Heart left ventricle (tissue), 16 donors: ENCODE data around the gene SLC45A3. TPM values are rescaled to one million over a fixed set of nuclear protein-coding genes. Genes with fewer than 3 reads are reported as not detected.

ENCODE experiments used
- ATAC-seq, 4 donors: fragments of 200-7000 bp; cut with Tn5 transposase; one replicate each; pipeline ENCODE4 v1.9.1; 2020 to 2022; ENCODE audit warnings: moderate library complexity in 4 of 4, mild to moderate bottlenecking in 3 of 4, moderate number of reproducible peaks in 1 of 4
- DNase-seq, 5 donors: peaks; one replicate each; pipeline ENCODE4 v3.0.0-alpha.2; 2020
- H3K27ac ChIP-seq, 12 donors: fragments of 200-600 bp; sonication (generic) in 4 of 12; one replicate each; pipeline versions ENCODE4 v1.5.0 to v1.8.0; 2016 to 2022; ENCODE audit warnings: mild to moderate bottlenecking in 2 of 12
- H3K27me3 ChIP-seq, 9 donors: fragments of 200-600 bp; sonication (generic) in 2 of 9; one replicate each; pipeline versions ENCODE4 v1.5.1 to v1.8.0; 2016 to 2022; ENCODE audit warnings: mild to moderate bottlenecking in 3 of 9
- H3K36me3 ChIP-seq, 9 donors: fragments of 200-600 bp; sonication (generic) in 2 of 9; one replicate each; pipeline versions ENCODE4 v1.5.0 to v1.8.0; 2018 to 2022; ENCODE audit warnings: mild to moderate bottlenecking in 2 of 9
- H3K4me1 ChIP-seq, 12 donors: fragments of 200-600 bp; sonication (generic) in 4 of 12; one replicate each; pipeline versions ENCODE4 v1.5.0 to v1.8.0; 2016 to 2022; ENCODE audit warnings: mild to moderate bottlenecking in 3 of 12
- H3K4me3 ChIP-seq, 12 donors: fragments of 200-600 bp; sonication (generic) in 4 of 12; one replicate each; pipeline versions ENCODE4 v1.5.0 to v1.8.0; 2017 to 2022; ENCODE audit warnings: mild to moderate bottlenecking in 9 of 12, moderate library complexity in 4 of 12
- H3K9me3 ChIP-seq, 12 donors: fragments of 200-600 bp; sonication (generic) in 4 of 12; one replicate each; pipeline versions ENCODE4 v1.5.0 to v1.8.0; 2016 to 2022; ENCODE audit warnings: mild to moderate bottlenecking in 1 of 12
- POLR2A ChIP-seq, 2 donors: fragments of 450-650 bp; IDR thresholded peaks; one replicate each; pipeline ENCODE4 v1.6.1; 2017; ENCODE audit warnings: antibody characterized with exemption in 2 of 2, mild to moderate bottlenecking in 2 of 2, moderate library complexity in 2 of 2
- WGBS, 4 donors: extraction: QIAGEN DNeasy Blood & Tissue Kit in 2 of 4; methylation state at CpG; one replicate each; pipeline versions ENCODE4 v1.1.5 to v1.1.7; 2013 to 2018; 5-methylcytosine and 5-hydroxymethylcytosine counted together
- intact Hi-C, 10 donors: fragments of 100-400 bp; cut with DNase I; formaldehyde crosslinking; loops; one replicate each; pipeline versions ENCODE4 v1.11.1 to v1.14.2; 2022
- polyA plus RNA-seq, 2 donors: library from polyadenylated mRNA; stranded (reverse); fragments of 200-250 nt; gene quantifications; one replicate each; pipeline ENCODE4 v1.2.3, GENCODE V29; 2013
- total RNA-seq, 9 donors: library from RNA; depleted of rRNA in 2 of 9; stranded (reverse); fragments of >200 nt in 2 of 9; fragmentation: NEBNext Ultra II Directional in 3 of 9; extraction: Animal tissue kit (Norgen Biotek cat#: 25700) in 3 of 9; gene quantifications; one replicate each; pipeline versions ENCODE4 v1.1.0 to v1.2.4, GENCODE V29; 2016 to 2023
- TF ChIP-seq, protein P1 (sequence below), 12 donors: fragments of 200-600 bp; sonication (generic) in 4 of 12; IDR thresholded peaks; one replicate each; pipeline versions ENCODE4 v1.5.0 to v1.8.0; 2018 to 2022; ENCODE audit warnings: antibody characterized with exemption in 12 of 12, mild to moderate bottlenecking in 5 of 12
- donor health status: ischemic (EF 13 %, LVEDD 7.1; RV severe dilation, severe dysfunction).
- donor health status: healthy with polysubstance abuse.
- donor health status: DM: no; HTN: yes; CAD: no.
- donor health status: DM: no; HTN: no; CAD: no.
- donor health status: ischemic (EF 25% LVEDD 6.9; RV normal size, moderate dysfunction).
- donor health status: ischemic (EF 25% LVEDD 5.7; RV mildly dilated, moderate dysfunction).
- donor health status: healthy.
- donor health status: DM: yes; HTN: yes; CAD: no.
- donor health status: ischemic (EF 35%, LVEDD 5.7; RV mildly dilated, moderate dysfunction).
- donor health status: nonischemic (EF 11% LVEDD 7.7; RV severe dilation, severe dysfunction).
- donor health status: DM: yes; HTN: yes; CAD: no.
- donor health status: PGD.
- donor health status: ischemic (EF 29% LVEDD 5.4; RV normal size, mild dysfunction).
- donor health status: nonischemic (EF 23%, LVEDD 6.1; RV moderate dilation, normal function).

Gene SLC45A3
- total and polyA plus RNA-seq, 11 donors, result 1.2 to 6.1 (median 2.6) TPM

- Histone ChIP-seq H3K27me3 (no peaks in the 10 kb centered on the region), H3K4me3 (no peak overlapping the region), H3K36me3 (peaks cover 0 to 3% (median 0%) of the 10 kb centered on the region in 9 donors), H3K9me3 (no peaks in the 10 kb centered on the region), H3K27ac (no peak overlapping the region), H3K4me1 (peaks cover 0 to 16% (median 6%) of the 10 kb centered on the region in 12 donors)
- TF ChIP-seq, protein P1, sequence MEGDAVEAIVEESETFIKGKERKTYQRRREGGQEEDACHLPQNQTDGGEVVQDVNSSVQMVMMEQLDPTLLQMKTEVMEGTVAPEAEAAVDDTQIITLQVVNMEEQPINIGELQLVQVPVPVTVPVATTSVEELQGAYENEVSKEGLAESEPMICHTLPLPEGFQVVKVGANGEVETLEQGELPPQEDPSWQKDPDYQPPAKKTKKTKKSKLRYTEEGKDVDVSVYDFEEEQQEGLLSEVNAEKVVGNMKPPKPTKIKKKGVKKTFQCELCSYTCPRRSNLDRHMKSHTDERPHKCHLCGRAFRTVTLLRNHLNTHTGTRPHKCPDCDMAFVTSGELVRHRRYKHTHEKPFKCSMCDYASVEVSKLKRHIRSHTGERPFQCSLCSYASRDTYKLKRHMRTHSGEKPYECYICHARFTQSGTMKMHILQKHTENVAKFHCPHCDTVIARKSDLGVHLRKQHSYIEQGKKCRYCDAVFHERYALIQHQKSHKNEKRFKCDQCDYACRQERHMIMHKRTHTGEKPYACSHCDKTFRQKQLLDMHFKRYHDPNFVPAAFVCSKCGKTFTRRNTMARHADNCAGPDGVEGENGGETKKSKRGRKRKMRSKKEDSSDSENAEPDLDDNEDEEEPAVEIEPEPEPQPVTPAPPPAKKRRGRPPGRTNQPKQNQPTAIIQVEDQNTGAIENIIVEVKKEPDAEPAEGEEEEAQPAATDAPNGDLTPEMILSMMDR (IDR thresholded peaks at IDR 0.05), result peak; percentile 77 to 91 (median 85)
- no peak for TF ChIP-seq POLR2A (IDR thresholded peaks at IDR 0.05)
- peak; percentile 71 to 88 (median 80) for ATAC-seq
- 45 to 50% (median 49%) methylated on average over 5 to 20 of the region's 20 CpGs for WGBS, 4 donors
- intact Hi-C loops, result loop anchor here (1.0 to 10.0 kb wide), 13 partner anchors 52 to 448 kb away; no protein-coding TSS in a partner anchor
- DNase-seq, result peak; percentile 78 to 90 (median 83)
Measured at GRCh38 chr1:205658943-205659581, 21.2 kb downstream of the SLC45A3 start.

- intact Hi-C loops, result loop anchor here (2.0 to 10.0 kb wide), 9 partner anchors 56 to 451 kb away; no protein-coding TSS in a partner anchor
- no peak overlapping the region for H3K27ac ChIP-seq
- no peak overlapping the region for H3K4me3 ChIP-seq
- H3K4me1 ChIP-seq, result peaks cover 0 to 16% (median 6%) of the 10 kb centered on the region in 12 donors
- H3K27me3 ChIP-seq, result no peaks in the 10 kb centered on the region
- ATAC-seq (no peak), DNase-seq (no peak)
- WGBS, 4 donors, result 65 to 80% (median 71%) methylated on average over 2 of the region's 2 CpGs
- peaks cover 0 to 3% (median 0%) of the 10 kb centered on the region in 9 donors for H3K36me3 ChIP-seq
- H3K9me3 ChIP-seq, result no peaks in the 10 kb centered on the region
- TF ChIP-seq, protein P1 (IDR thresholded peaks at IDR 0.05), result no peak
- TF ChIP-seq POLR2A (IDR thresholded peaks at IDR 0.05), result no peak
Measured at GRCh38 chr1:205656236-205656635, 24.1 kb downstream of the SLC45A3 start.

- Histone ChIP-seq H3K27ac (no peak overlapping the region), H3K27me3 (no peaks in the 10 kb centered on the region), H3K4me3 (no peak overlapping the region), H3K9me3 (no peaks in the 10 kb centered on the region), H3K36me3 (peaks cover 0 to 3% (median 0%) of the 10 kb centered on the region in 9 donors), H3K4me1 (peaks cover 0 to 5% (median 0%) of the 10 kb centered on the region in 12 donors)
- ATAC-seq, result no peak
- TF ChIP-seq, protein P1 (IDR thresholded peaks at IDR 0.05), result no peak
- TF ChIP-seq POLR2A (IDR thresholded peaks at IDR 0.05), result no peak
- intact Hi-C loops, result loop anchor here in 2 of 10 donors (5.0 to 10.0 kb wide), 2 partner anchors 121 to 452 kb away; no protein-coding TSS in a partner anchor
- WGBS, 4 donors, result 56 to 66% (median 64%) methylated on average over 11 of the region's 11 CpGs
- no peak for DNase-seq
Measured at GRCh38 chr1:205652984-205653383, 27.3 kb downstream of the SLC45A3 start.

DNA sequence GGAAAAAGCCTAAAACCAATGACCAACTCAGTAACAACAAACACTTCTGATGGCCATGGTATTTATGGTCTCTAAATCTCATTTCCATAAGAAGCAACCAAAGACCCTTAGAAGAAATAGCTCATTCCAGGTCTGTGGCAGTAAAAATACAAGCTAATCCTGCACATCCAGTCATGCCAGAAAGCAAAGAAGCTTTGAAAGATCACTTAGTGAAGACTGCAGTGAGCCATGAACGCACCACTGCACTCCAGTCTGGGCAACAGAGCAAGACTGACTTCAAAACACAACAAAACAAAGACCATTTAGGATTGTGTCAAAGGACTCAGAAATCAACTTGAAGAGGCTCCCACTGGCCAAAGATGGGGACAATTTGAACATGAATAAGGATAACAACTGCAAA, 30.1 kb downstream of the SLC45A3 start:
- Histone ChIP-seq H3K4me3 (no peak overlapping the region), H3K9me3 (no peaks in the 10 kb centered on the region), H3K27me3 (no peaks in the 10 kb centered on the region), H3K36me3 (peaks cover 0 to 3% (median 0%) of the 10 kb centered on the region in 9 donors), H3K27ac (no peak overlapping the region), H3K4me1 (peaks cover 0 to 5% (median 0%) of the 10 kb centered on the region in 12 donors)
- ATAC-seq (no peak), DNase-seq (no peak)
- intact Hi-C loops, result loop anchor here in 2 of 10 donors (5.0 to 10.0 kb wide), 2 partner anchors 118 to 455 kb away; no protein-coding TSS in a partner anchor
- TF ChIP-seq, protein P1 (IDR thresholded peaks at IDR 0.05), result no peak
- 82 to 98% (median 91%) methylated on average over 1 of the region's 1 CpG for WGBS, 4 donors
